ENCODE measurements around the gene OR52K2.

The OR52K2 gene

GRCh38 chr11:4433856-4434255 lies 15.2 kb upstream of the OR52K2 start:
- no peak for DNase-seq (ENCODE audit: extremely low read depth, insufficient read length)
- Histone ChIP-seq H3K36me3 (ENCODE audit: control insufficient read depth, insufficient read depth, low read length) (no peaks in the 10 kb centered on the region), H3K4me3 (replicated peaks; ENCODE audit: low read depth, low read length) (no peak overlapping the region), H3K27me3 (replicated peaks; ENCODE audit: control insufficient read depth, insufficient read depth, low read length) (no peaks in the 10 kb centered on the region)
- TF ChIP-seq CTCF (IDR thresholded peaks at IDR 0.05; ENCODE audit: insufficient read depth, low read length, poor library complexity, severe bottlenecking), result no peak

- H3K27me3 ChIP-seq (replicated peaks; ENCODE audit: control insufficient read depth, insufficient read depth, low read length), result no peaks in the 10 kb centered on the region
- H3K36me3 ChIP-seq (ENCODE audit: control insufficient read depth, insufficient read depth, low read length), result no peaks in the 10 kb centered on the region
- TF ChIP-seq CTCF (IDR thresholded peaks at IDR 0.05; ENCODE audit: insufficient read depth, low read length, poor library complexity, severe bottlenecking), result no peak
- H3K4me3 ChIP-seq (replicated peaks; ENCODE audit: low read depth, low read length), result no peak overlapping the region
- DNase-seq (ENCODE audit: extremely low read depth, insufficient read length), result no peak
Observed at GRCh38 chr11:4436411-4436810, 12.7 kb upstream of the OR52K2 start.

GRCh38 chr11:4441515-4441914 lies 7.6 kb upstream of the OR52K2 start:
- H3K36me3 ChIP-seq (ENCODE audit: control insufficient read depth, insufficient read depth, low read length), result no peaks in the 10 kb centered on the region
- no peak for DNase-seq (ENCODE audit: extremely low read depth, insufficient read length)
- no peak for TF ChIP-seq CTCF (IDR thresholded peaks at IDR 0.05; ENCODE audit: insufficient read depth, low read length, poor library complexity, severe bottlenecking)
- H3K27me3 ChIP-seq (replicated peaks; ENCODE audit: control insufficient read depth, insufficient read depth, low read length), result no peaks in the 10 kb centered on the region
- H3K4me3 ChIP-seq (replicated peaks; ENCODE audit: low read depth, low read length), result no peak overlapping the region

GRCh38 chr11:4443232-4443891 lies 5.7 kb upstream of the OR52K2 start:
- no peak for DNase-seq (ENCODE audit: extremely low read depth, insufficient read length)
- TF ChIP-seq CTCF (IDR thresholded peaks at IDR 0.05; ENCODE audit: insufficient read depth, low read length, poor library complexity, severe bottlenecking), result no peak
- Histone ChIP-seq H3K36me3 (ENCODE audit: control insufficient read depth, insufficient read depth, low read length) (no peaks in the 10 kb centered on the region), H3K4me3 (replicated peaks; ENCODE audit: low read depth, low read length) (no peak overlapping the region), H3K27me3 (replicated peaks; ENCODE audit: control insufficient read depth, insufficient read depth, low read length) (no peaks in the 10 kb centered on the region)

- no peak overlapping the region for H3K4me3 ChIP-seq (replicated peaks; ENCODE audit: low read depth, low read length)
- no peaks in the 10 kb centered on the region for H3K36me3 ChIP-seq (ENCODE audit: control insufficient read depth, insufficient read depth, low read length)
- no peak for DNase-seq (ENCODE audit: extremely low read depth, insufficient read length)
- TF ChIP-seq CTCF (IDR thresholded peaks at IDR 0.05; ENCODE audit: insufficient read depth, low read length, poor library complexity, severe bottlenecking), result no peak
- no peaks in the 10 kb centered on the region for H3K27me3 ChIP-seq (replicated peaks; ENCODE audit: control insufficient read depth, insufficient read depth, low read length)
Observed at GRCh38 chr11:4453118-4453517, 4.0 kb downstream of the OR52K2 start.

GRCh38 chr11:4454021-4454420 lies 4.9 kb downstream of the OR52K2 start:
- H3K27me3 ChIP-seq (replicated peaks; ENCODE audit: control insufficient read depth, insufficient read depth, low read length), result no peaks in the 10 kb centered on the region
- TF ChIP-seq CTCF (IDR thresholded peaks at IDR 0.05; ENCODE audit: insufficient read depth, low read length, poor library complexity, severe bottlenecking), result no peak
- no peak for DNase-seq (ENCODE audit: extremely low read depth, insufficient read length)
- H3K4me3 ChIP-seq (replicated peaks; ENCODE audit: low read depth, low read length), result no peak overlapping the region
- H3K36me3 ChIP-seq (ENCODE audit: control insufficient read depth, insufficient read depth, low read length), result no peaks in the 10 kb centered on the region

Data from GM06990 (cell line).